ENCODE data around the gene SPOCD1. TPM values are rescaled to one million over a fixed set of nuclear protein-coding genes. Genes with fewer than 3 reads are reported as not detected.

The SPOCD1 gene
- total and polyA plus RNA-seq, 8 donors: 0.06 to 0.69 (median 0.16) TPM; not detected in 4

- H3K4me1 ChIP-seq: no peaks in the 10 kb centered on the region
- H3K27me3 ChIP-seq: no peaks in the 10 kb centered on the region
- no peak for ATAC-seq
- H3K9me3 ChIP-seq: no peaks in the 10 kb centered on the region
- H3K36me3 ChIP-seq: no peaks in the 10 kb centered on the region
- no peak overlapping the region for H3K27ac ChIP-seq
- intact Hi-C loops (cut with DNase I): loop anchor here (5.0 to 10.0 kb wide), 2 partner anchors 131 to 229 kb away; no protein-coding TSS in a partner anchor
- no peak for FAIRE-seq
- WGBS, 2 donors: 66 to 70% methylated on average over 13 of the region's 13 CpGs
- peak in 2 of 6 donors; percentile 29 to 40 for DNase-seq
- no peak for TF ChIP-seq CTCF (IDR thresholded peaks at IDR 0.05)
- H3K4me3 ChIP-seq: no peak overlapping the region
Measured at GRCh38 chr1:31793586-31794285, 22.1 kb downstream of the SPOCD1 start.

GRCh38 chr1:31793086-31793485, 22.7 kb downstream of the SPOCD1 start:
- intact Hi-C loops (cut with DNase I): loop anchor here (5.0 to 10.0 kb wide), 2 partner anchors 131 to 228 kb away; no protein-coding TSS in a partner anchor
- H3K4me3 ChIP-seq: no peak overlapping the region
- DNase-seq (peak in 2 of 6 donors; percentile 50 to 62), FAIRE-seq (no peak), ATAC-seq (no peak)
- no peaks in the 10 kb centered on the region for H3K27me3 ChIP-seq
- no peak for TF ChIP-seq CTCF (IDR thresholded peaks at IDR 0.05)
- no peak overlapping the region for H3K27ac ChIP-seq
- H3K36me3 ChIP-seq: no peaks in the 10 kb centered on the region
- no peaks in the 10 kb centered on the region for H3K4me1 ChIP-seq
- H3K9me3 ChIP-seq: no peaks in the 10 kb centered on the region
- 69 to 79% methylated on average over 6 of the region's 6 CpGs for WGBS, 2 donors

GRCh38 chr1:31792541-31792940, 23.3 kb downstream of the SPOCD1 start:
- no peak overlapping the region for H3K27ac ChIP-seq
- TF ChIP-seq CTCF (IDR thresholded peaks at IDR 0.05): no peak
- no peaks in the 10 kb centered on the region for H3K27me3 ChIP-seq
- no peak overlapping the region for H3K4me3 ChIP-seq
- ATAC-seq: no peak
- H3K4me1 ChIP-seq: no peaks in the 10 kb centered on the region
- intact Hi-C loops (cut with DNase I): loop anchor here (5.0 to 10.0 kb wide), 2 partner anchors 130 to 228 kb away; no protein-coding TSS in a partner anchor
- DNase-seq: peak in 2 of 6 donors; percentile 26 to 40
- 52 to 72% methylated on average over 4 of the region's 4 CpGs for WGBS, 2 donors
- H3K9me3 ChIP-seq: no peaks in the 10 kb centered on the region
- no peak for FAIRE-seq
- H3K36me3 ChIP-seq: no peaks in the 10 kb centered on the region

DNA sequence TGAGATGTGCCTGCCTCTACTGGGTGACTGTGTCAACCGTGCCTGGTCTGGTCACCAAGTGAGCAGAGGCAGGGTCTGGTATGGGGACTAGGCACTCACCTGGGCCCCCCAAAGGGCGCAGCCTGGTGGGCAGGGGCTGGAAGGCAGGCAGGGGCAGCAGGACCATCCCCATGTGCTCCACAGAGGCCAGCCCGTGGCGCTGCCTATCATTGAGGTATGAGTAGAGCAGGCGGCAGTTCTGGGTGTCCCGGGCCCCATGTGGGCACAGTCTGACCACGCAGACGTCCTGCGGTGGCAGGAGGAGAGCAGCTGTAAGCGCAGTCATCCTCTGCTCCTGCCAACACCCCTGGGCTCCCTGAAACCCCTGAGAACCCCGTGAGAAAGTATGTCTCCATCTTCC, 23.7 kb downstream of the SPOCD1 start:
- Histone ChIP-seq H3K27ac (no peak overlapping the region), H3K9me3 (no peaks in the 10 kb centered on the region), H3K4me3 (no peak overlapping the region), H3K4me1 (no peaks in the 10 kb centered on the region), H3K27me3 (no peaks in the 10 kb centered on the region), H3K36me3 (no peaks in the 10 kb centered on the region)
- ATAC-seq (no peak), FAIRE-seq (no peak), DNase-seq (peak in 2 of 6 donors; percentile 37 to 47)
- intact Hi-C loops (cut with DNase I): loop anchor here (5.0 to 10.0 kb wide), 2 partner anchors 130 to 227 kb away; no protein-coding TSS in a partner anchor
- TF ChIP-seq CTCF (IDR thresholded peaks at IDR 0.05): no peak
- WGBS, 2 donors: 65 to 80% methylated on average over 11 of the region's 11 CpGs

Measured in pancreas (tissue), 10 donors.